Mucosa of stomach (tissue), 1 donor: Measurements from ENCODE around the gene ALKBH5.

Source experiments
- H3K27me3 ChIP-seq: one replicate; pipeline ENCODE4 v1.7.0; 2013; ENCODE audit warnings: mild to moderate bottlenecking, low read length; ENCODE audit not compliant: control insufficient read depth, insufficient read depth
- H3K36me3 ChIP-seq: one replicate; pipeline ENCODE4 v1.7.0; 2013; ENCODE audit warnings: low read length; ENCODE audit not compliant: control insufficient read depth, insufficient read depth
- H3K4me1 ChIP-seq: one replicate; pipeline ENCODE4 v1.7.0; 2013; ENCODE audit warnings: mild to moderate bottlenecking, low read length; ENCODE audit not compliant: control insufficient read depth, insufficient read depth
- H3K4me3 ChIP-seq: one replicate; pipeline ENCODE4 v1.7.0; 2013; ENCODE audit warnings: low read length
- H3K9ac ChIP-seq: one replicate; pipeline ENCODE4 v1.7.0; 2013; ENCODE audit warnings: mild to moderate bottlenecking, low read length, moderate library complexity
- H3K9me3 ChIP-seq: one replicate; pipeline ENCODE4 v1.7.0; 2013; ENCODE audit warnings: mild to moderate bottlenecking, low read length, moderate library complexity; ENCODE audit not compliant: control insufficient read depth
- donor health status: Pancreatic carcinoma.

The ALKBH5 gene

GRCh38 chr17:18144855-18145254 is 38.8 kb upstream of the ALKBH5 start:
- Histone ChIP-seq H3K9me3 (no peaks in the 10 kb centered on the region), H3K27me3 (no peaks in the 10 kb centered on the region), H3K4me3 (no peak overlapping the region), H3K36me3 (no peaks in the 10 kb centered on the region), H3K4me1 (no peaks in the 10 kb centered on the region), H3K9ac (no peak overlapping the region)

GRCh38 chr17:18145811-18146210 is 37.8 kb upstream of the ALKBH5 start:
- H3K4me1 ChIP-seq, result no peaks in the 10 kb centered on the region
- no peaks in the 10 kb centered on the region for H3K27me3 ChIP-seq
- no peaks in the 10 kb centered on the region for H3K36me3 ChIP-seq
- H3K9me3 ChIP-seq, result no peaks in the 10 kb centered on the region
- no peak overlapping the region for H3K9ac ChIP-seq
- H3K4me3 ChIP-seq, result no peak overlapping the region

- H3K9ac ChIP-seq, result no peak overlapping the region
- H3K27me3 ChIP-seq, result no peaks in the 10 kb centered on the region
- H3K4me1 ChIP-seq, result no peaks in the 10 kb centered on the region
These were observed 37.4 kb upstream of the ALKBH5 start for GRCh38 chr17:18146259-18146658.

GRCh38 chr17:18146980-18147379 is 36.6 kb upstream of the ALKBH5 start:
- H3K27me3 ChIP-seq, result no peaks in the 10 kb centered on the region
- H3K4me3 ChIP-seq, result no peak overlapping the region
- H3K9ac ChIP-seq, result no peak overlapping the region
- no peaks in the 10 kb centered on the region for H3K4me1 ChIP-seq
- no peaks in the 10 kb centered on the region for H3K36me3 ChIP-seq
- H3K9me3 ChIP-seq, result no peaks in the 10 kb centered on the region

More at GRCh38 chr17:18146259-18146658, 37.4 kb upstream of the ALKBH5 start:
- no peak overlapping the region for H3K4me3 ChIP-seq
- no peaks in the 10 kb centered on the region for H3K9me3 ChIP-seq
- H3K36me3 ChIP-seq, result no peaks in the 10 kb centered on the region

- H3K4me3 ChIP-seq, result no peak overlapping the region
- H3K9me3 ChIP-seq, result no peaks in the 10 kb centered on the region
- H3K27me3 ChIP-seq, result no peaks in the 10 kb centered on the region
- H3K36me3 ChIP-seq, result no peaks in the 10 kb centered on the region
- no peak overlapping the region for H3K9ac ChIP-seq
- H3K4me1 ChIP-seq, result no peaks in the 10 kb centered on the region
These were observed 35.0 kb upstream of the ALKBH5 start for GRCh38 chr17:18148586-18148985.

- no peaks in the 10 kb centered on the region for H3K9me3 ChIP-seq
- peaks cover 4% of the 10 kb centered on the region for H3K4me1 ChIP-seq
- no peaks in the 10 kb centered on the region for H3K27me3 ChIP-seq
- H3K9ac ChIP-seq, result no peak overlapping the region
- H3K4me3 ChIP-seq, result no peak overlapping the region
- H3K36me3 ChIP-seq, result no peaks in the 10 kb centered on the region
These were observed 32.3 kb upstream of the ALKBH5 start for GRCh38 chr17:18151290-18151689.

- H3K4me3 ChIP-seq, result no peak overlapping the region
- H3K27me3 ChIP-seq, result no peaks in the 10 kb centered on the region
- no peaks in the 10 kb centered on the region for H3K36me3 ChIP-seq
- no peak overlapping the region for H3K9ac ChIP-seq
- H3K4me1 ChIP-seq, result peaks cover 13% of the 10 kb centered on the region
- H3K9me3 ChIP-seq, result no peaks in the 10 kb centered on the region
These were observed 28.4 kb upstream of the ALKBH5 start for GRCh38 chr17:18155179-18155578.

GRCh38 chr17:18156171-18156975 is 27.3 kb upstream of the ALKBH5 start:
- H3K27me3 ChIP-seq, result no peaks in the 10 kb centered on the region
- H3K9ac ChIP-seq, result no peak overlapping the region
- H3K9me3 ChIP-seq, result no peaks in the 10 kb centered on the region
- no peaks in the 10 kb centered on the region for H3K36me3 ChIP-seq
- no peak overlapping the region for H3K4me3 ChIP-seq
- peaks cover 13% of the 10 kb centered on the region for H3K4me1 ChIP-seq

- no peak overlapping the region for H3K4me3 ChIP-seq
- no peaks in the 10 kb centered on the region for H3K9me3 ChIP-seq
- no peaks in the 10 kb centered on the region for H3K36me3 ChIP-seq
- H3K9ac ChIP-seq, result no peak overlapping the region
- peaks cover 13% of the 10 kb centered on the region for H3K4me1 ChIP-seq
- H3K27me3 ChIP-seq, result no peaks in the 10 kb centered on the region
These were observed 26.7 kb upstream of the ALKBH5 start for GRCh38 chr17:18156976-18157280.

- no peaks in the 10 kb centered on the region for H3K9me3 ChIP-seq
- H3K4me3 ChIP-seq, result no peak overlapping the region
- peaks cover 13% of the 10 kb centered on the region for H3K4me1 ChIP-seq
- no peak overlapping the region for H3K9ac ChIP-seq
- no peaks in the 10 kb centered on the region for H3K27me3 ChIP-seq
- no peaks in the 10 kb centered on the region for H3K36me3 ChIP-seq
These were observed 26.2 kb upstream of the ALKBH5 start for GRCh38 chr17:18157354-18157985.

- Histone ChIP-seq H3K4me1 (peaks cover 13% of the 10 kb centered on the region), H3K9ac (peak overlapping the region; percentile 26), H3K36me3 (no peaks in the 10 kb centered on the region), H3K27me3 (no peaks in the 10 kb centered on the region), H3K9me3 (no peaks in the 10 kb centered on the region), H3K4me3 (no peak overlapping the region)
These were observed 25.5 kb upstream of the ALKBH5 start for GRCh38 chr17:18158022-18158600.

GRCh38 chr17:18159551-18160120 is 24.0 kb upstream of the ALKBH5 start:
- H3K4me1 ChIP-seq, result peaks cover 8% of the 10 kb centered on the region
- no peak overlapping the region for H3K4me3 ChIP-seq
- H3K9ac ChIP-seq, result no peak overlapping the region
- no peaks in the 10 kb centered on the region for H3K36me3 ChIP-seq
- H3K9me3 ChIP-seq, result no peaks in the 10 kb centered on the region
- H3K27me3 ChIP-seq, result no peaks in the 10 kb centered on the region
